Lower leg skin (tissue), 3 donors: Measurements from ENCODE around the gene IDH2.

Experiments used
- CTCF ChIP-seq, 3 donors: fragments of 450-650 bp; IDR thresholded peaks; one replicate each; pipeline ENCODE4 v1.5.1; 2016; ENCODE audit warnings: antibody characterized with exemption in 3 of 3, mild to moderate bottlenecking in 3 of 3, moderate library complexity in 2 of 3
- POLR2A ChIP-seq, 2 donors: fragments of 450-650 bp; IDR thresholded peaks; one replicate each; pipeline ENCODE4 v1.6.1; 2016 to 2017; ENCODE audit warnings: antibody characterized with exemption in 2 of 2, mild to moderate bottlenecking in 1 of 2, moderate library complexity in 1 of 2

- TF ChIP-seq CTCF (IDR thresholded peaks at IDR 0.05) (no peak), POLR2A (IDR thresholded peaks at IDR 0.05) (no peak)
These were observed 22.2 kb upstream of the IDH2 start for GRCh38 chr15:90124507-90124906.
